Measurements from ENCODE around the gene SERAC1. TPM values are rescaled to one million over a fixed set of nuclear protein-coding genes. Genes with fewer than 3 reads are reported as not detected.

SERAC1 gene
- total RNA-seq, 8 experiments from 2014 or later: 5.5 to 17.3 (median 10.1) TPM

DNA sequence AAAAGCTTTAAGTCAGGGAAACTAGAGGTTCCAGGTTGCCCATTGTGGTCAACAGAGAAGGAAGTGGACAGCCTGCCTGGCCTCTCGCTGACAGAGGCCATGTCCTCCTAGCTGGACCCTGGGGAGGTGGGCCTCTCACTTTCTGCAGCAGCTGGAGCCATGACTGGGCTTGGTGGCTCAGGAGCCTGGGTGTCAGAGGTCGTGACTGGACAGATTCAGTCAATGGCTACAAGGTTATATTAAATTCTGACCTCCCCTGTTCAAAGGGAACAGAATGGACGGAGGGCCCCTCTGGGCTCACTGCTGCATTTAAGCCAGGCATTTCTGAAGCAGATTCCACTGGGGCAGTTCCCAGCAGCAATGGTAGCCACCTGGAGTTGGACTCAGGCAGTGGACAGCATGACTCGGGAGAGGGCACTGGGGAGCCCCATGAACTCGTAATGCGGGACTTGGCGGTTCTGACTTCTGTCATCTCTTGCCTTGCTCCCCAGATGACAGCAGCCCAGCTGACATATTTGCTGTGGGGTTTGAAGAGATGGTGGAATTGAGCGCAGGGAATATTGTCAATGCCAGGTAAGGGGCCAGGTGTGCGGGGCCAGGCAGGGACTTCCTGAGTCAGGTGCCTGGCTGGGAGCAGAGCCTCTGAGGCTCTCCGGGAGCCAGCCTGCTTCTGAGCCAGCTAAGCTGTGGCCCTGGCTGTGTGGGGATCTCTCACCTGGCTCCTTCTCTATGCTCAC lies 99.7 kb downstream of the SERAC1 start:
- WGBS, 10 experiments: 67 to 100% (median 86%) methylated on average over 1 to 8 of the region's 10 CpGs; no CpG with 5 or more reads in 1 of the 10 experiments
- no peak for ATAC-seq (replicated peaks in 6 of 8)
- no peak overlapping the region for H3K4me3 ChIP-seq
- in situ Hi-C loops (cut with MboI; ENCODE audit: low pct_unique_long_range_greater_than_20kb in 2 of 9, low sequenced_read_pairs in 9 of 9, unreplicated experiment in 9 of 9): loop anchor here in 1 of 9 experiments (25.0 kb wide), 1 partner anchor 756 kb away; the partner anchor contains the start of gene TMEM242
- H3K4me1 ChIP-seq (replicated peaks in 1 of 2): peaks cover 0 to 2% of the 10 kb centered on the region in 2 donors
- H3K27ac ChIP-seq: no peak overlapping the region

GRCh38 chr6:158067436-158068015 lies 100.5 kb downstream of the SERAC1 start:
- in situ Hi-C loops (cut with MboI; ENCODE audit: low pct_unique_long_range_greater_than_20kb in 2 of 9, low sequenced_read_pairs in 9 of 9, unreplicated experiment in 9 of 9): loop anchor here in 1 of 9 experiments (25.0 kb wide), 1 partner anchor 755 kb away; the partner anchor contains the start of gene TMEM242
- Histone ChIP-seq H3K4me3 (no peak overlapping the region), H3K27ac (no peak overlapping the region), H3K4me1 (replicated peaks in 1 of 2) (peaks cover 0 to 2% of the 10 kb centered on the region in 2 donors)
- 80 to 100% (median 95%) methylated on average over 2 to 7 of the region's 10 CpGs; no CpG with 5 or more reads in 2 of the 10 experiments for whole genome bisulfite sequencing, 10 experiments
- no peak for ATAC-seq (replicated peaks in 6 of 8)

- Histone ChIP-seq H3K4me1 (replicated peaks in 1 of 2) (no peaks in the 10 kb centered on the region), H3K4me3 (no peak overlapping the region), H3K27ac (no peak overlapping the region)
- in situ Hi-C loops (cut with MboI; ENCODE audit: low pct_unique_long_range_greater_than_20kb in 2 of 9, low sequenced_read_pairs in 9 of 9, unreplicated experiment in 9 of 9): loop anchor here in 1 of 9 experiments (25.0 kb wide), 1 partner anchor 754 kb away; the partner anchor contains the start of gene TMEM242
- 89 to 100% (median 91%) methylated on average over 6 to 21 of the region's 23 CpGs; no CpG with 5 or more reads in 3 of the 10 experiments for WGBS, 10 experiments
- ATAC-seq (replicated peaks in 6 of 8): no peak
These were observed 101.8 kb downstream of the SERAC1 start for GRCh38 chr6:158066136-158066781.

- H3K27ac ChIP-seq: no peak overlapping the region
- H3K4me1 ChIP-seq (replicated peaks in 1 of 2): no peaks in the 10 kb centered on the region
- ATAC-seq (replicated peaks in 6 of 8): no peak
- 80 to 100% (median 94%) methylated on average over 1 to 7 of the region's 24 CpGs; no CpG with 5 or more reads in 4 of the 10 experiments for WGBS, 10 experiments
- no peak overlapping the region for H3K4me3 ChIP-seq
- in situ Hi-C loops (cut with MboI; ENCODE audit: low pct_unique_long_range_greater_than_20kb in 2 of 9, low sequenced_read_pairs in 9 of 9, unreplicated experiment in 9 of 9): loop anchor here in 1 of 9 experiments (25.0 kb wide), 1 partner anchor 752 kb away; the partner anchor contains the start of gene TMEM242
These were observed 103.3 kb downstream of the SERAC1 start for GRCh38 chr6:158064725-158065251.

DNA sequence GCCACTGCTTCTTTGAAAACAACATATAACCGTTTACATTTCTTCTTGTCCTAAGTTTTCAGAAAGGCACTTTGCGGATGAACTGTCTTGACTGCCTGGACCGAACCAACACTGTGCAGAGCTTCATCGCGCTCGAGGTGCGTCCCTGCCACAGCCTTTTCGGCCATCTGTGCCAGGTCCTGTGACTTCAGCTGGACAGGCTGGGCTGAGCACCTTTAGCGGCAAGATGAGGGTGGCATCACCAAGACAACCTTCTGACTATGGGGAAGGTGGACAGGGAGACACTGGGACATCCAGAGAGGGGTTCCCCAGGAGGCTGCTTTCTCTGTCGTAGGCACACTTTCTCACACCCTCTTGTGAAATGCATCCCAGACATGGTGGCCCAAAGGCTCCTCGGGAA lies 104.3 kb downstream of the SERAC1 start:
- WGBS, 10 experiments: 89 to 100% (median 98%) methylated on average over 1 to 10 of the region's 11 CpGs; no CpG with 5 or more reads in 5 of the 10 experiments
- Histone ChIP-seq H3K4me1 (replicated peaks in 1 of 2) (no peaks in the 10 kb centered on the region), H3K27ac (no peak overlapping the region), H3K4me3 (no peak overlapping the region)
- in situ Hi-C loops (cut with MboI; ENCODE audit: low pct_unique_long_range_greater_than_20kb in 2 of 9, low sequenced_read_pairs in 9 of 9, unreplicated experiment in 9 of 9): loop anchor here in 1 of 9 experiments (25.0 kb wide), 1 partner anchor 751 kb away; the partner anchor contains the start of gene TMEM242
- ATAC-seq (replicated peaks in 6 of 8): no peak

- Histone ChIP-seq H3K4me1 (replicated peaks in 1 of 2) (no peaks in the 10 kb centered on the region), H3K27ac (no peak overlapping the region), H3K4me3 (no peak overlapping the region)
- in situ Hi-C loops (cut with MboI; ENCODE audit: low pct_unique_long_range_greater_than_20kb in 2 of 9, low sequenced_read_pairs in 9 of 9, unreplicated experiment in 9 of 9): loop anchor here in 1 of 9 experiments (25.0 kb wide), 1 partner anchor 750 kb away; the partner anchor contains the start of gene TMEM242
- no peak for ATAC-seq (replicated peaks in 6 of 8)
- WGBS, 10 experiments: 60 to 100% (median 91%) methylated on average over 1 to 16 of the region's 29 CpGs; no CpG with 5 or more reads in 5 of the 10 experiments
These were observed 106.2 kb downstream of the SERAC1 start for GRCh38 chr6:158061709-158062461.

DNA sequence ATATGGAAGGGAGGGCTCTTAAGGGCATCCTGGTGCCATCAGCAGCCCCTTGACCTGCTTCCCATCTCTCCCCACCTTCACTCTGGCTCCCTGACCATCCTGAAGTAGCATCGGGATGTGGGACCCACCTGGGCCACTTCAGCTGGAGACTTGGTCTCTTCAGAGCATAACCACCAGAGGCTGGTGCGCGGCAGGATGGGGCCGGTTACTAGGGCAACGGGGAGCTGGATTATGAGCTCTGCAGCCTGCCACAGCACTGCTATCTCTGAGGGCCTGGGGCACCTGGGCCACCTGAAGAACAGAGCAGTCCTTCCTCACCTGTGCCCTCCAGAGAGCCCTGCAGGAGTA lies 106.7 kb downstream of the SERAC1 start:
- WGBS, 10 experiments: 92 to 100% (median 93%) methylated on average over 1 to 4 of the region's 5 CpGs; no CpG with 5 or more reads in 7 of the 10 experiments
- in situ Hi-C loops (cut with MboI; ENCODE audit: low pct_unique_long_range_greater_than_20kb in 2 of 9, low sequenced_read_pairs in 9 of 9, unreplicated experiment in 9 of 9): loop anchor here in 1 of 9 experiments (25.0 kb wide), 1 partner anchor 749 kb away; the partner anchor contains the start of gene TMEM242
- Histone ChIP-seq H3K4me3 (no peak overlapping the region), H3K27ac (no peak overlapping the region), H3K4me1 (replicated peaks in 1 of 2) (no peaks in the 10 kb centered on the region)
- no peak for ATAC-seq (replicated peaks in 6 of 8)

GRCh38 chr6:158060455-158061360 lies 107.4 kb downstream of the SERAC1 start:
- 5 to 98% (median 58%) methylated on average over 1 to 4 of the region's 11 CpGs; no CpG with 5 or more reads in 4 of the 10 experiments for WGBS, 10 experiments
- Histone ChIP-seq H3K4me1 (replicated peaks in 1 of 2) (no peaks in the 10 kb centered on the region), H3K27ac (no peak overlapping the region), H3K4me3 (no peak overlapping the region)
- in situ Hi-C loops (cut with MboI; ENCODE audit: low pct_unique_long_range_greater_than_20kb in 2 of 9, low sequenced_read_pairs in 9 of 9, unreplicated experiment in 9 of 9): loop anchor here in 1 of 9 experiments (25.0 kb wide), 1 partner anchor 748 kb away; the partner anchor contains the start of gene TMEM242
- peak in 3 of 8 experiments; percentile 78 to 85 (median 82) for ATAC-seq (replicated peaks in 6 of 8)

Other genes with a start within 250 kb of the SERAC1 start
- 10 to 100 TPM in 2 of 8 experiments, 1 to 10 TPM in 4, under 1 TPM in 2; 0.60 to 35.5 (median 2.2) TPM for gene SYNJ2, start 186.4 kb downstream of the SERAC1 start, total RNA-seq
- gene GTF2H5, start 88 bp upstream of the SERAC1 start, total RNA-seq: 10 to 100 TPM in 4 of 8 experiments, 1 to 10 TPM in 4; 8.4 to 14.5 (median 9.6) TPM
- 100 to 1,000 TPM in 6 of 8 experiments, 10 to 100 TPM in 2; 54.0 to 195 (median 151) TPM for gene TULP4, start 144.2 kb upstream of the SERAC1 start, total RNA-seq

All from motor neuron (in vitro differentiated cells).